Effector CD8-positive, alpha-beta T cell (primary cell): ENCODE measurements around the gene TFF1.

Source experiments
- DNase-seq: peaks from one replicate; lab custom pipeline; 2025; lab: John Stamatoyannopoulos, UW

TFF1 gene

GRCh38 chr21:42343963-42344510 is 22.3 kb downstream of the TFF1 start:
- no peak for DNase-seq

- DNase-seq, result no peak
Measured at GRCh38 chr21:42343556-42343955, 22.8 kb downstream of the TFF1 start.

- DNase-seq, result no peak
Measured at GRCh38 chr21:42343101-42343500, 23.2 kb downstream of the TFF1 start.

- DNase-seq, result no peak
Measured at GRCh38 chr21:42341776-42342542, 24.4 kb downstream of the TFF1 start.

GRCh38 chr21:42340187-42341050 is 25.9 kb downstream of the TFF1 start:
- no peak for DNase-seq

GRCh38 chr21:42338729-42339715 is 27.3 kb downstream of the TFF1 start:
- DNase-seq, result no peak

- DNase-seq, result peak; percentile 74
Measured at GRCh38 chr21:42337830-42338728, 28.3 kb downstream of the TFF1 start.

- no peak for DNase-seq
Measured at GRCh38 chr21:42337276-42337675, 29.1 kb downstream of the TFF1 start.

GRCh38 chr21:42336054-42336453 is 30.3 kb downstream of the TFF1 start:
- no peak for DNase-seq

GRCh38 chr21:42332557-42333317 is 33.6 kb downstream of the TFF1 start:
- DNase-seq, result no peak

- no peak for DNase-seq
Measured at GRCh38 chr21:42331660-42332059, 34.7 kb downstream of the TFF1 start.

- DNase-seq, result no peak
Measured at GRCh38 chr21:42330380-42331371, 35.7 kb downstream of the TFF1 start.

GRCh38 chr21:42324896-42325295 is 41.4 kb downstream of the TFF1 start:
- no peak for DNase-seq

GRCh38 chr21:42321845-42322244 is 44.5 kb downstream of the TFF1 start:
- no peak for DNase-seq

- DNase-seq, result no peak
Measured at GRCh38 chr21:42321231-42321630, 45.1 kb downstream of the TFF1 start.

GRCh38 chr21:42320791-42321190 is 45.5 kb downstream of the TFF1 start:
- no peak for DNase-seq

GRCh38 chr21:42319851-42320572 is 46.3 kb downstream of the TFF1 start:
- no peak for DNase-seq

- DNase-seq, result no peak
Measured at GRCh38 chr21:42319376-42319775, 47.0 kb downstream of the TFF1 start.
